ENCODE measurements around the gene RRP15.

DNA sequence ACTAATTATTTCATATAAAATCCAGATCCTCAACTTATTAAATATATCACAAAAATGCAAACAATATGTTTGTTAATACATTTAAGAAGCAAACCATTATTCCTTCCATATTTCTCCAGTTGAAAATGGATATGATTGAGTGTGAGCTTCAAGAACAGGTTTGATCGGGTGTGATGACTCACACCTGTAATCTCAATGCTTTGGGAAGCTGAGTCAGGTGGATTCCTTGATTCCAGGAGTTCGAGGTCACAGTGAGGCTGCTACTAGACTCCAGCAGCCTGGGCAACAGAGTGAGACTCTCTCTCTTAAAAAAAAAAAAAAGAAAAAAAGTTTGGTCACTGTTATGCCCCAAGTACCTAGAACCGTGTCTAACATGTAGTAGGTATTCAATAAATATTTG, 42.9 kb upstream of the RRP15 start:
- TF ChIP-seq EHMT2 (IDR thresholded peaks at IDR 0.05), result no peak
- no peak for TF ChIP-seq SNAPC5 (CRISPR knock-in tag; IDR thresholded peaks at IDR 0.05)
- TF ChIP-seq MTF1 (CRISPR knock-in tag; IDR thresholded peaks at IDR 0.05; ENCODE audit: borderline replicate concordance), result no peak
- TF ChIP-seq, protein P1, sequence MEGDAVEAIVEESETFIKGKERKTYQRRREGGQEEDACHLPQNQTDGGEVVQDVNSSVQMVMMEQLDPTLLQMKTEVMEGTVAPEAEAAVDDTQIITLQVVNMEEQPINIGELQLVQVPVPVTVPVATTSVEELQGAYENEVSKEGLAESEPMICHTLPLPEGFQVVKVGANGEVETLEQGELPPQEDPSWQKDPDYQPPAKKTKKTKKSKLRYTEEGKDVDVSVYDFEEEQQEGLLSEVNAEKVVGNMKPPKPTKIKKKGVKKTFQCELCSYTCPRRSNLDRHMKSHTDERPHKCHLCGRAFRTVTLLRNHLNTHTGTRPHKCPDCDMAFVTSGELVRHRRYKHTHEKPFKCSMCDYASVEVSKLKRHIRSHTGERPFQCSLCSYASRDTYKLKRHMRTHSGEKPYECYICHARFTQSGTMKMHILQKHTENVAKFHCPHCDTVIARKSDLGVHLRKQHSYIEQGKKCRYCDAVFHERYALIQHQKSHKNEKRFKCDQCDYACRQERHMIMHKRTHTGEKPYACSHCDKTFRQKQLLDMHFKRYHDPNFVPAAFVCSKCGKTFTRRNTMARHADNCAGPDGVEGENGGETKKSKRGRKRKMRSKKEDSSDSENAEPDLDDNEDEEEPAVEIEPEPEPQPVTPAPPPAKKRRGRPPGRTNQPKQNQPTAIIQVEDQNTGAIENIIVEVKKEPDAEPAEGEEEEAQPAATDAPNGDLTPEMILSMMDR (IDR thresholded peaks at IDR 0.05 in 2 of 3, conservative IDR thresholded peaks at IDR 0.05 in 1 of 3; ENCODE audit: insufficient read depth in 2 of 3, low read depth in 1 of 3, low read length in 3 of 3), result no peak
- TF ChIP-seq FOXP4 (CRISPR knock-in tag; IDR thresholded peaks at IDR 0.05; ENCODE audit: borderline replicate concordance), result no peak
- no peak for TF ChIP-seq CHD1 (IDR thresholded peaks at IDR 0.05; ENCODE audit: low read length)
- TF ChIP-seq CHD2 (IDR thresholded peaks at IDR 0.05; ENCODE audit: low read depth, low read length), result no peak

Data from K562 (cell line).